H1 (cell line): ENCODE data around the gene ADTRP. TPM values are rescaled to one million over a fixed set of nuclear protein-coding genes. Genes with fewer than 3 reads are reported as not detected.

ENCODE experiments used
- FOSL1 ChIP-seq: IDR thresholded peaks from 2 replicates; pipeline ENCODE4 v1.6.1; 2011; ENCODE audit warnings: mild to moderate bottlenecking, low read depth, low read length, moderate library complexity; ENCODE audit not compliant: insufficient read depth
- NANOG ChIP-seq: IDR thresholded peaks from 2 replicates; pipeline ENCODE4 v1.6.1; 2011; ENCODE audit warnings: low read length, low read depth, mild to moderate bottlenecking, inconsistent platforms; ENCODE audit not compliant: insufficient read depth, poor library complexity, severe bottlenecking
- RBBP5 ChIP-seq: IDR thresholded peaks from 2 replicates; pipeline ENCODE4 v1.7.1; 2012; ENCODE audit warnings: low read depth, mild to moderate bottlenecking, inconsistent platforms, low read length, moderate library complexity, borderline replicate concordance
- RFX5 ChIP-seq: IDR thresholded peaks from 2 replicates; pipeline ENCODE4 v1.6.1; 2011; ENCODE audit warnings: low read depth, low read length, improper control_type of control experiment, borderline replicate concordance
- SP4 ChIP-seq: IDR thresholded peaks from 2 replicates; pipeline ENCODE4 v1.6.1; 2012; ENCODE audit warnings: low read length, inconsistent platforms
- ZNF274 ChIP-seq: IDR thresholded peaks from 2 replicates; pipeline ENCODE4 v1.7.0; 2012; ENCODE audit warnings: low read length, borderline replicate concordance; ENCODE audit errors: extremely low read depth
- polyA plus RNA-seq, 7 experiments: library from polyadenylated mRNA; depleted of rRNA in 3 of 7; stranded (reverse) in 5 of 7; unstranded in 2 of 7; fragments of >200 nt in 5 of 7; fragments of 200-250 nt in 2 of 7; gene quantifications; 1 replicate in 5 of 7; 2 replicates in 1 of 7; 4 replicates in 1 of 7; pipeline versions ENCODE4 v1.2.1 to v1.2.3, GENCODE V29; 2011 to 2013; ENCODE audit warnings: missing spikeins in 2 of 7, mixed read lengths in 2 of 7
- total RNA-seq: library from RNA; stranded (reverse); fragmentation: NEBNext Ultra II Directional; extraction: Animal tissue kit (Norgen Biotek cat#: 25700); gene quantifications from 2 replicates; pipeline ENCODE4 v1.2.1, GENCODE V29; 2021

The ADTRP gene
- total and polyA plus RNA-seq, 2 of the 8 experiments (the other 6 are each of a cell fraction or from before 2014, with no cell fraction given) = 0.08 to 0.45 TPM

GRCh38 chr6:11750682-11751081 is 27.9 kb downstream of the ADTRP start (continued):
- TF ChIP-seq NANOG (no peak), RFX5 (no peak), FOSL1 (no peak), SP4 (no peak), ZNF274 (no peak), RBBP5 (no peak)
